Esophagus squamous epithelium (tissue), 4 donors: ENCODE measurements around the gene MNT.

Experiments
- CTCF ChIP-seq, 6 experiments: fragments of 450-650 bp in 4 of 6; fragments of 200-600 bp in 2 of 6; sonication (generic) in 2 of 6; IDR thresholded peaks; one replicate each; pipeline ENCODE4 v1.5.1; 2016 to 2019; ENCODE audit warnings: antibody characterized with exemption in 6 of 6, mild to moderate bottlenecking in 4 of 6, moderate library complexity in 4 of 6
- POLR2A ChIP-seq, 4 donors: fragments of 450-650 bp; IDR thresholded peaks; one replicate each; pipeline ENCODE4 v1.6.1; 2017; ENCODE audit warnings: antibody characterized with exemption in 4 of 4, mild to moderate bottlenecking in 4 of 4, moderate library complexity in 3 of 4

- TF ChIP-seq POLR2A (IDR thresholded peaks at IDR 0.05), result no peak
- TF ChIP-seq CTCF (IDR thresholded peaks at IDR 0.05), result peak in 1 of 6 experiments; percentile 20
These were observed 12.2 kb downstream of the MNT start for GRCh38 chr17:2388683-2389055.
